Osteocyte (in vitro differentiated cells): ENCODE measurements around the gene TMCO4. TPM values are rescaled to one million over a fixed set of nuclear protein-coding genes. Genes with fewer than 3 reads are reported as not detected.

Experiments used
- DNase-seq: peaks from one replicate; pipeline ENCODE4 v3.0.0; 2021; ENCODE audit warnings: mixed read lengths; ENCODE audit not compliant: unreplicated experiment; ENCODE audit errors: extremely low spot score
- H3K27ac Mint-ChIP-seq: one replicate; pipeline ENCODE4 v1.8.0; 2021; ENCODE audit warnings: mild to moderate bottlenecking, mixed read lengths; ENCODE audit not compliant: unreplicated experiment
- H3K27me3 Mint-ChIP-seq: one replicate; pipeline ENCODE4 v1.8.0; 2021; ENCODE audit warnings: mixed read lengths; ENCODE audit not compliant: unreplicated experiment
- H3K36me3 Mint-ChIP-seq: one replicate; pipeline ENCODE4 v1.8.0; 2021; ENCODE audit warnings: mixed read lengths; ENCODE audit not compliant: unreplicated experiment
- H3K4me1 Mint-ChIP-seq: one replicate; pipeline ENCODE4 v1.8.0; 2021; ENCODE audit warnings: mixed read lengths; ENCODE audit not compliant: unreplicated experiment
- H3K4me3 Mint-ChIP-seq: one replicate; pipeline ENCODE4 v1.8.0; 2021; ENCODE audit warnings: mild to moderate bottlenecking, moderate library complexity, mixed read lengths; ENCODE audit not compliant: unreplicated experiment
- H3K9me3 Mint-ChIP-seq: one replicate; pipeline ENCODE4 v1.8.0; 2021; ENCODE audit warnings: mixed read lengths; ENCODE audit not compliant: unreplicated experiment
- total RNA-seq: library from RNA; stranded (reverse); gene quantifications from 2 replicates; pipeline ENCODE4 v1.2.1, GENCODE V29; 2021
- TF ChIP-seq, protein P1 (sequence below): fragments of 200-600 bp; sonication (generic); IDR thresholded peaks from 2 replicates; pipeline ENCODE4 v1.5.0; 2021; ENCODE audit warnings: antibody characterized with exemption, mild to moderate bottlenecking, moderate library complexity

The TMCO4 gene
- total RNA-seq, 1 donor from 2014 or later: 12.1 TPM

- H3K9me3 Mint-ChIP-seq: no peaks in the 10 kb centered on the region
- H3K27me3 Mint-ChIP-seq: no peaks in the 10 kb centered on the region
- DNase-seq: no peak
- peaks cover 48% of the 10 kb centered on the region for H3K4me1 Mint-ChIP-seq
- no peaks in the 10 kb centered on the region for H3K36me3 Mint-ChIP-seq
- TF ChIP-seq, protein P1, sequence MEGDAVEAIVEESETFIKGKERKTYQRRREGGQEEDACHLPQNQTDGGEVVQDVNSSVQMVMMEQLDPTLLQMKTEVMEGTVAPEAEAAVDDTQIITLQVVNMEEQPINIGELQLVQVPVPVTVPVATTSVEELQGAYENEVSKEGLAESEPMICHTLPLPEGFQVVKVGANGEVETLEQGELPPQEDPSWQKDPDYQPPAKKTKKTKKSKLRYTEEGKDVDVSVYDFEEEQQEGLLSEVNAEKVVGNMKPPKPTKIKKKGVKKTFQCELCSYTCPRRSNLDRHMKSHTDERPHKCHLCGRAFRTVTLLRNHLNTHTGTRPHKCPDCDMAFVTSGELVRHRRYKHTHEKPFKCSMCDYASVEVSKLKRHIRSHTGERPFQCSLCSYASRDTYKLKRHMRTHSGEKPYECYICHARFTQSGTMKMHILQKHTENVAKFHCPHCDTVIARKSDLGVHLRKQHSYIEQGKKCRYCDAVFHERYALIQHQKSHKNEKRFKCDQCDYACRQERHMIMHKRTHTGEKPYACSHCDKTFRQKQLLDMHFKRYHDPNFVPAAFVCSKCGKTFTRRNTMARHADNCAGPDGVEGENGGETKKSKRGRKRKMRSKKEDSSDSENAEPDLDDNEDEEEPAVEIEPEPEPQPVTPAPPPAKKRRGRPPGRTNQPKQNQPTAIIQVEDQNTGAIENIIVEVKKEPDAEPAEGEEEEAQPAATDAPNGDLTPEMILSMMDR: no peak
- H3K27ac Mint-ChIP-seq: peak overlapping the region; percentile 50
- no peak overlapping the region for H3K4me3 Mint-ChIP-seq
These were observed 34.9 kb downstream of the TMCO4 start for GRCh38 chr1:19764848-19765247.

- Mint-ChIP-seq H3K4me1 (peaks cover 37% of the 10 kb centered on the region), H3K27ac (no peak overlapping the region), H3K27me3 (no peaks in the 10 kb centered on the region), H3K36me3 (no peaks in the 10 kb centered on the region), H3K9me3 (peaks cover 7% of the 10 kb centered on the region), H3K4me3 (no peak overlapping the region)
- TF ChIP-seq, protein P1: peak; percentile 80
- no peak for DNase-seq
These were observed 37.4 kb downstream of the TMCO4 start for GRCh38 chr1:19762175-19762779.

DNA sequence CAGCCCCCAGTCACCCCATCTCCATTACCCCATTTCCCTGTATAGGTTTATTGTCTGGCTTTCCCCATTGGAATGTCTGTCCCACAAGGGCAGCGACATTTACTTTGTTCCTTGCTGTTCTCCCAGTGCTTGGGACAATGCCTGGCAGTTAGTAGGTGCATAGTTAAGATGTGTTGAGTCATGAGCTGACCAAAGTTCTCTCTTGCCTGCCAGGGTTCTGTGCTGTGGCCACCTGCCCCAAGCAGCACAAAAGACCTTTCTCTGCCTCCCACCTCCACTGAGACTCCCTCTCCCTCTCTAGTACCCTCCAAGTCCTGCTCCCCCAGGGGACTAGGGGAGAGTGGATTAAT is 40.0 kb downstream of the TMCO4 start:
- no peak overlapping the region for H3K4me3 Mint-ChIP-seq
- peaks cover 7% of the 10 kb centered on the region for H3K9me3 Mint-ChIP-seq
- peaks cover 4% of the 10 kb centered on the region for H3K36me3 Mint-ChIP-seq
- TF ChIP-seq, protein P1: no peak
- H3K27ac Mint-ChIP-seq: no peak overlapping the region
- H3K27me3 Mint-ChIP-seq: no peaks in the 10 kb centered on the region
- H3K4me1 Mint-ChIP-seq: peaks cover 16% of the 10 kb centered on the region
- no peak for DNase-seq

GRCh38 chr1:19758227-19758830 is 41.4 kb downstream of the TMCO4 start:
- no peak for DNase-seq
- no peaks in the 10 kb centered on the region for H3K27me3 Mint-ChIP-seq
- peaks cover 7% of the 10 kb centered on the region for H3K9me3 Mint-ChIP-seq
- peaks cover 4% of the 10 kb centered on the region for H3K36me3 Mint-ChIP-seq
- no peak overlapping the region for H3K27ac Mint-ChIP-seq
- TF ChIP-seq, protein P1: no peak
- peaks cover 16% of the 10 kb centered on the region for H3K4me1 Mint-ChIP-seq
- H3K4me3 Mint-ChIP-seq: no peak overlapping the region

DNA sequence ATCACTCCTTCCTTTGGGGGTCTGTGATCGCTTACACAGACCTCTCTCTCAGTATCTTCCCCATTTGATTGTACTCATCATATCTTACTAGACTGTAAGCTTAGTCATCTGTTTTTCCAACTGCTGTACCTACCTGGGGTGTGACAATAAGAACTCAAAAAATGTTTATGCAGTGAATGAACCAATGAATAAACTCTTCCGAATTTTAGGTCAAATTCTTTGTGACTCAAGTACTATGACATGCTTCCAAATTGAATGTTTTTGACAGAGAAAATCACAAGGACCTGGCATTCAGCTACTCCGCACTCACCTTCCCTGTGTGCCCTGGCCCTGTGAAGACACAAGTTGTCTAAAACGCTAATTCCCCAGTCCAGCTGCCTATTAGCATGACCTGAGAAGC is 42.1 kb downstream of the TMCO4 start:
- Mint-ChIP-seq H3K27ac (no peak overlapping the region), H3K4me3 (no peak overlapping the region)

More for the DNA sequence above, 42.1 kb downstream of the TMCO4 start:
- TF ChIP-seq, protein P1: no peak
- DNase-seq: no peak
- Mint-ChIP-seq H3K9me3 (peaks cover 7% of the 10 kb centered on the region), H3K36me3 (peaks cover 4% of the 10 kb centered on the region), H3K27me3 (no peaks in the 10 kb centered on the region), H3K4me1 (peaks cover 16% of the 10 kb centered on the region)
